Measurements from ENCODE around the gene PBX1.

The PBX1 gene

GRCh38 chr1:164638492-164639202 is 79.7 kb downstream of the PBX1 start:
- Histone ChIP-seq H3K9me3 (ENCODE audit: control insufficient read depth, insufficient read depth, low read length) (no peaks in the 10 kb centered on the region), H3K9ac (ENCODE audit: low read depth, low read length) (no peak overlapping the region), H3K27me3 (ENCODE audit: control insufficient read depth, insufficient read depth, low read length) (no peaks in the 10 kb centered on the region), H3K4me1 (ENCODE audit: control insufficient read depth, insufficient read depth, low read length) (peaks cover 32% of the 10 kb centered on the region), H3K4me3 (ENCODE audit: low read depth, low read length) (no peak overlapping the region), H3K36me3 (ENCODE audit: control insufficient read depth, insufficient read depth, low read length) (peaks cover 8% of the 10 kb centered on the region)

GRCh38 chr1:164640686-164641352 is 81.8 kb downstream of the PBX1 start:
- Histone ChIP-seq H3K27me3 (ENCODE audit: control insufficient read depth, insufficient read depth, low read length) (no peaks in the 10 kb centered on the region), H3K4me1 (ENCODE audit: control insufficient read depth, insufficient read depth, low read length) (peaks cover 22% of the 10 kb centered on the region), H3K4me3 (ENCODE audit: low read depth, low read length) (no peak overlapping the region), H3K36me3 (ENCODE audit: control insufficient read depth, insufficient read depth, low read length) (peaks cover 4% of the 10 kb centered on the region), H3K9me3 (ENCODE audit: control insufficient read depth, insufficient read depth, low read length) (no peaks in the 10 kb centered on the region), H3K9ac (ENCODE audit: low read depth, low read length) (no peak overlapping the region)

- H3K4me1 ChIP-seq (ENCODE audit: control insufficient read depth, insufficient read depth, low read length) = peaks cover 19% of the 10 kb centered on the region
- H3K9ac ChIP-seq (ENCODE audit: low read depth, low read length) = no peak overlapping the region
- no peaks in the 10 kb centered on the region for H3K9me3 ChIP-seq (ENCODE audit: control insufficient read depth, insufficient read depth, low read length)
- H3K27me3 ChIP-seq (ENCODE audit: control insufficient read depth, insufficient read depth, low read length) = no peaks in the 10 kb centered on the region
- H3K36me3 ChIP-seq (ENCODE audit: control insufficient read depth, insufficient read depth, low read length) = peaks cover 4% of the 10 kb centered on the region
- H3K4me3 ChIP-seq (ENCODE audit: low read depth, low read length) = no peak overlapping the region
Observed at GRCh38 chr1:164641353-164641730, 82.4 kb downstream of the PBX1 start.

- H3K4me1 ChIP-seq (ENCODE audit: control insufficient read depth, insufficient read depth, low read length) = peaks cover 22% of the 10 kb centered on the region
- no peak overlapping the region for H3K9ac ChIP-seq (ENCODE audit: low read depth, low read length)
- no peak overlapping the region for H3K4me3 ChIP-seq (ENCODE audit: low read depth, low read length)
- H3K9me3 ChIP-seq (ENCODE audit: control insufficient read depth, insufficient read depth, low read length) = no peaks in the 10 kb centered on the region
- peaks cover 4% of the 10 kb centered on the region for H3K36me3 ChIP-seq (ENCODE audit: control insufficient read depth, insufficient read depth, low read length)
- H3K27me3 ChIP-seq (ENCODE audit: control insufficient read depth, insufficient read depth, low read length) = no peaks in the 10 kb centered on the region
Observed at GRCh38 chr1:164643018-164643417, 84.0 kb downstream of the PBX1 start.

- Histone ChIP-seq H3K36me3 (ENCODE audit: control insufficient read depth, insufficient read depth, low read length) (peaks cover 4% of the 10 kb centered on the region), H3K9me3 (ENCODE audit: control insufficient read depth, insufficient read depth, low read length) (no peaks in the 10 kb centered on the region), H3K9ac (ENCODE audit: low read depth, low read length) (no peak overlapping the region), H3K4me3 (ENCODE audit: low read depth, low read length) (no peak overlapping the region), H3K27me3 (ENCODE audit: control insufficient read depth, insufficient read depth, low read length) (no peaks in the 10 kb centered on the region), H3K4me1 (ENCODE audit: control insufficient read depth, insufficient read depth, low read length) (peaks cover 29% of the 10 kb centered on the region)
Observed at GRCh38 chr1:164644268-164644667, 85.3 kb downstream of the PBX1 start.

- H3K4me1 ChIP-seq (ENCODE audit: control insufficient read depth, insufficient read depth, low read length) = peaks cover 33% of the 10 kb centered on the region
- no peaks in the 10 kb centered on the region for H3K9me3 ChIP-seq (ENCODE audit: control insufficient read depth, insufficient read depth, low read length)
- peaks cover 4% of the 10 kb centered on the region for H3K36me3 ChIP-seq (ENCODE audit: control insufficient read depth, insufficient read depth, low read length)
- H3K4me3 ChIP-seq (ENCODE audit: low read depth, low read length) = no peak overlapping the region
- H3K9ac ChIP-seq (ENCODE audit: low read depth, low read length) = no peak overlapping the region
- H3K27me3 ChIP-seq (ENCODE audit: control insufficient read depth, insufficient read depth, low read length) = no peaks in the 10 kb centered on the region
Observed at GRCh38 chr1:164644774-164645644, 86.0 kb downstream of the PBX1 start.

- H3K27me3 ChIP-seq (ENCODE audit: control insufficient read depth, insufficient read depth, low read length) = no peaks in the 10 kb centered on the region
- H3K9me3 ChIP-seq (ENCODE audit: control insufficient read depth, insufficient read depth, low read length) = no peaks in the 10 kb centered on the region
- H3K36me3 ChIP-seq (ENCODE audit: control insufficient read depth, insufficient read depth, low read length) = peaks cover 4% of the 10 kb centered on the region
- H3K4me3 ChIP-seq (ENCODE audit: low read depth, low read length) = no peak overlapping the region
- peaks cover 38% of the 10 kb centered on the region for H3K4me1 ChIP-seq (ENCODE audit: control insufficient read depth, insufficient read depth, low read length)
- no peak overlapping the region for H3K9ac ChIP-seq (ENCODE audit: low read depth, low read length)
Observed at GRCh38 chr1:164645921-164646320, 86.9 kb downstream of the PBX1 start.

- Histone ChIP-seq H3K36me3 (ENCODE audit: control insufficient read depth, insufficient read depth, low read length) (peaks cover under 1% of the 10 kb centered on the region), H3K4me3 (ENCODE audit: low read depth, low read length) (no peak overlapping the region), H3K9ac (ENCODE audit: low read depth, low read length) (no peak overlapping the region), H3K4me1 (ENCODE audit: control insufficient read depth, insufficient read depth, low read length) (peaks cover 42% of the 10 kb centered on the region), H3K27me3 (ENCODE audit: control insufficient read depth, insufficient read depth, low read length) (no peaks in the 10 kb centered on the region), H3K9me3 (ENCODE audit: control insufficient read depth, insufficient read depth, low read length) (no peaks in the 10 kb centered on the region)
Observed at GRCh38 chr1:164647211-164647610, 88.2 kb downstream of the PBX1 start.

- H3K9me3 ChIP-seq (ENCODE audit: control insufficient read depth, insufficient read depth, low read length) = no peaks in the 10 kb centered on the region
- H3K27me3 ChIP-seq (ENCODE audit: control insufficient read depth, insufficient read depth, low read length) = no peaks in the 10 kb centered on the region
- no peak overlapping the region for H3K4me3 ChIP-seq (ENCODE audit: low read depth, low read length)
- H3K36me3 ChIP-seq (ENCODE audit: control insufficient read depth, insufficient read depth, low read length) = no peaks in the 10 kb centered on the region
- H3K9ac ChIP-seq (ENCODE audit: low read depth, low read length) = no peak overlapping the region
- H3K4me1 ChIP-seq (ENCODE audit: control insufficient read depth, insufficient read depth, low read length) = peaks cover 42% of the 10 kb centered on the region
Observed at GRCh38 chr1:164648636-164649035, 89.7 kb downstream of the PBX1 start.

GRCh38 chr1:164649146-164649545 is 90.2 kb downstream of the PBX1 start:
- H3K9ac ChIP-seq (ENCODE audit: low read depth, low read length) = no peak overlapping the region
- no peak overlapping the region for H3K4me3 ChIP-seq (ENCODE audit: low read depth, low read length)
- H3K27me3 ChIP-seq (ENCODE audit: control insufficient read depth, insufficient read depth, low read length) = no peaks in the 10 kb centered on the region
- peaks cover 42% of the 10 kb centered on the region for H3K4me1 ChIP-seq (ENCODE audit: control insufficient read depth, insufficient read depth, low read length)
- H3K9me3 ChIP-seq (ENCODE audit: control insufficient read depth, insufficient read depth, low read length) = no peaks in the 10 kb centered on the region
- no peaks in the 10 kb centered on the region for H3K36me3 ChIP-seq (ENCODE audit: control insufficient read depth, insufficient read depth, low read length)

GRCh38 chr1:164650531-164650930 is 91.5 kb downstream of the PBX1 start:
- H3K4me1 ChIP-seq (ENCODE audit: control insufficient read depth, insufficient read depth, low read length) = peaks cover 34% of the 10 kb centered on the region
- no peak overlapping the region for H3K9ac ChIP-seq (ENCODE audit: low read depth, low read length)
- no peak overlapping the region for H3K4me3 ChIP-seq (ENCODE audit: low read depth, low read length)
- no peaks in the 10 kb centered on the region for H3K36me3 ChIP-seq (ENCODE audit: control insufficient read depth, insufficient read depth, low read length)
- H3K27me3 ChIP-seq (ENCODE audit: control insufficient read depth, insufficient read depth, low read length) = no peaks in the 10 kb centered on the region
- no peaks in the 10 kb centered on the region for H3K9me3 ChIP-seq (ENCODE audit: control insufficient read depth, insufficient read depth, low read length)

Measured in iPS-15b (cell line).